Suprapubic skin (tissue), 3 donors: Measurements from ENCODE around the gene GSAP.

Experiments
- POLR2AphosphoS5 ChIP-seq, 3 donors: sonication (generic); formaldehyde crosslinking; IDR thresholded peaks; one replicate each; pipeline ENCODE4 v1.6.1; 2017; ENCODE audit warnings: antibody characterized with exemption in 3 of 3
- TF ChIP-seq, protein P1 (sequence below), 2 donors: fragments of 200-600 bp in 1 of 2; fragments of 450-650 bp in 1 of 2; sonication (generic) in 1 of 2; IDR thresholded peaks; one replicate each; pipeline ENCODE4 v1.5.1; 2016 to 2019; ENCODE audit warnings: antibody characterized with exemption in 2 of 2, mild to moderate bottlenecking in 1 of 2, moderate library complexity in 1 of 2

DNA sequence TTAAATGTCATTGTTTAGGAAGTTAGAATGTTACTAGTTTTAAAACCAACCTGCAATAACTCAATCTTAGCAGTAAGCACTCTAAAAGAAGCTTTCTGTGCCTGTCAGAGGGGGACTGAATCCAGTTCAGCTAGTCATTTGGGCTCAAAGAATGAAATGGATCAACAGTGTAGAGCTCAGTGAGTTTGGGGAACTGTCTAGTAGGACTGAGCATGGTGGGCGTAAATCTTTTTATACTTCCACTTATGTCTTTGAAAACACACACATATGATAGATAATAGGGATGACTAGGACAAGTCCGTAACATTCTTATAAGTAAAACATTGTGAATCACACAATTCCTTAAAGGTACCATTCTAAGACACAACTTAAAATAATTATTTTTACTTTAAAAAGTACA is 11.5 kb downstream of the GSAP start:
- TF ChIP-seq POLR2AphosphoS5 (IDR thresholded peaks at IDR 0.05), result no peak
- TF ChIP-seq, protein P1, sequence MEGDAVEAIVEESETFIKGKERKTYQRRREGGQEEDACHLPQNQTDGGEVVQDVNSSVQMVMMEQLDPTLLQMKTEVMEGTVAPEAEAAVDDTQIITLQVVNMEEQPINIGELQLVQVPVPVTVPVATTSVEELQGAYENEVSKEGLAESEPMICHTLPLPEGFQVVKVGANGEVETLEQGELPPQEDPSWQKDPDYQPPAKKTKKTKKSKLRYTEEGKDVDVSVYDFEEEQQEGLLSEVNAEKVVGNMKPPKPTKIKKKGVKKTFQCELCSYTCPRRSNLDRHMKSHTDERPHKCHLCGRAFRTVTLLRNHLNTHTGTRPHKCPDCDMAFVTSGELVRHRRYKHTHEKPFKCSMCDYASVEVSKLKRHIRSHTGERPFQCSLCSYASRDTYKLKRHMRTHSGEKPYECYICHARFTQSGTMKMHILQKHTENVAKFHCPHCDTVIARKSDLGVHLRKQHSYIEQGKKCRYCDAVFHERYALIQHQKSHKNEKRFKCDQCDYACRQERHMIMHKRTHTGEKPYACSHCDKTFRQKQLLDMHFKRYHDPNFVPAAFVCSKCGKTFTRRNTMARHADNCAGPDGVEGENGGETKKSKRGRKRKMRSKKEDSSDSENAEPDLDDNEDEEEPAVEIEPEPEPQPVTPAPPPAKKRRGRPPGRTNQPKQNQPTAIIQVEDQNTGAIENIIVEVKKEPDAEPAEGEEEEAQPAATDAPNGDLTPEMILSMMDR (IDR thresholded peaks at IDR 0.05), result no peak
